HepG2 (cell line): ENCODE data around the gene DFFA. TPM values are rescaled to one million over a fixed set of nuclear protein-coding genes. Genes with fewer than 3 reads are reported as not detected.
A peak's percentile ranks its signal among the peaks of the same experiment; 100 is the strongest.

Experiments
- HNF4G ChIP-seq, 2 experiments: sonication (generic) in 1 of 2; formaldehyde crosslinking in 1 of 2; IDR thresholded peaks; 2 replicates each; pipeline versions ENCODE4 v1.4.0 to v1.6.1; 2011 to 2020; ENCODE audit warnings: borderline replicate concordance in 2 of 2, low read depth in 2 of 2, mild to moderate bottlenecking in 2 of 2, low read length in 1 of 2, missing genetic modification reagents in 1 of 2, moderate library complexity in 1 of 2
- ISL2 ChIP-seq: sonication (generic); formaldehyde crosslinking; IDR thresholded peaks from 2 replicates; pipeline ENCODE4 v1.5.0; 2020; ENCODE audit warnings: missing genetic modification reagents
- JUND ChIP-seq: sonication (generic); formaldehyde crosslinking; IDR thresholded peaks from 2 replicates; pipeline ENCODE4 v1.8.0; 2022; ENCODE audit warnings: mild to moderate bottlenecking, missing genetic modification reagents
- KDM4B ChIP-seq: sonication (generic); formaldehyde crosslinking; IDR thresholded peaks from 2 replicates; pipeline ENCODE4 v1.4.0; 2020; ENCODE audit warnings: missing genetic modification reagents
- KMT2B ChIP-seq: IDR thresholded peaks from 2 replicates; pipeline ENCODE4 v1.6.1; 2016; ENCODE audit warnings: missing genetic modification reagents, missing compliant biosample characterization
- PLRG1 ChIP-seq: fragments of 450-650 bp; conservative IDR thresholded peaks from 2 replicates; pipeline ENCODE4 v1.6.1; 2016
- RAD51 ChIP-seq: fragments of 450-650 bp; IDR thresholded peaks from 2 replicates; pipeline ENCODE4 v1.6.1; 2016; ENCODE audit warnings: borderline replicate concordance
- TBX3 ChIP-seq: fragments of 450-650 bp; IDR thresholded peaks from 2 replicates; pipeline ENCODE4 v1.6.1; 2017; ENCODE audit warnings: antibody characterized with exemption, mild to moderate bottlenecking, inconsistent platforms, borderline replicate concordance
- TCF7 ChIP-seq: sonication (generic); IDR thresholded peaks from 2 replicates; pipeline ENCODE4 v1.6.1; 2016; ENCODE audit warnings: antibody characterized with exemption, low read depth
- polyA plus RNA-seq, 8 experiments: library from polyadenylated mRNA; depleted of rRNA in 3 of 8; stranded (reverse) in 7 of 8; unstranded in 1 of 8; fragments of >200 nt; fragmentation: Illumina TruSeq in 4 of 8; extraction: Trizol in 4 of 8; gene quantifications; 2 replicates each; pipeline versions ENCODE4 v1.2.1 to v1.2.3, GENCODE V29; 2011 to 2016; ENCODE audit warnings: low read depth in 4 of 8, missing spikeins in 1 of 8, mixed read lengths in 1 of 8; ENCODE audit not compliant: insufficient read depth in 1 of 8
- total RNA-seq, 5 experiments: library from RNA; depleted of rRNA; stranded (reverse); fragments of >200 nt; fragmentation: Illumina TruSeq; extraction: Trizol; gene quantifications; 2 replicates each; pipeline ENCODE4 v1.2.3, GENCODE V29; 2016; ENCODE audit warnings: low read depth in 1 of 5
- TF ChIP-seq, protein P1 (sequence below): sonication (generic); formaldehyde crosslinking; IDR thresholded peaks from 2 replicates; pipeline ENCODE4 v1.5.0; 2020; ENCODE audit warnings: mild to moderate bottlenecking, missing genetic modification reagents, borderline replicate concordance
- TF ChIP-seq, protein P2 (sequence below): sonication (generic); formaldehyde crosslinking; IDR thresholded peaks from 2 replicates; pipeline ENCODE4 v1.5.0; 2020; ENCODE audit warnings: missing genetic modification reagents
- TF ChIP-seq, protein P3 (sequence below): sonication (generic); formaldehyde crosslinking; IDR thresholded peaks from 2 replicates; pipeline ENCODE4 v1.5.1; 2020; ENCODE audit warnings: mild to moderate bottlenecking, missing genetic modification reagents, moderate library complexity
- TF ChIP-seq, protein P4 (sequence below): sonication (generic); formaldehyde crosslinking; IDR thresholded peaks from 2 replicates; pipeline ENCODE4 v1.5.0; 2020; ENCODE audit warnings: missing genetic modification reagents
- TF ChIP-seq, protein P5 (sequence below): sonication (generic); formaldehyde crosslinking; IDR thresholded peaks from 2 replicates; pipeline ENCODE4 v1.8.0; 2022; ENCODE audit warnings: missing genetic modification reagents, mild to moderate bottlenecking, inconsistent platforms, borderline replicate concordance

The DFFA gene
- total and polyA plus RNA-seq, 2 of the 13 experiments (the other 11 are each of a cell fraction or from before 2014, with no cell fraction given) = 16.5 to 33.9 TPM

DNA sequence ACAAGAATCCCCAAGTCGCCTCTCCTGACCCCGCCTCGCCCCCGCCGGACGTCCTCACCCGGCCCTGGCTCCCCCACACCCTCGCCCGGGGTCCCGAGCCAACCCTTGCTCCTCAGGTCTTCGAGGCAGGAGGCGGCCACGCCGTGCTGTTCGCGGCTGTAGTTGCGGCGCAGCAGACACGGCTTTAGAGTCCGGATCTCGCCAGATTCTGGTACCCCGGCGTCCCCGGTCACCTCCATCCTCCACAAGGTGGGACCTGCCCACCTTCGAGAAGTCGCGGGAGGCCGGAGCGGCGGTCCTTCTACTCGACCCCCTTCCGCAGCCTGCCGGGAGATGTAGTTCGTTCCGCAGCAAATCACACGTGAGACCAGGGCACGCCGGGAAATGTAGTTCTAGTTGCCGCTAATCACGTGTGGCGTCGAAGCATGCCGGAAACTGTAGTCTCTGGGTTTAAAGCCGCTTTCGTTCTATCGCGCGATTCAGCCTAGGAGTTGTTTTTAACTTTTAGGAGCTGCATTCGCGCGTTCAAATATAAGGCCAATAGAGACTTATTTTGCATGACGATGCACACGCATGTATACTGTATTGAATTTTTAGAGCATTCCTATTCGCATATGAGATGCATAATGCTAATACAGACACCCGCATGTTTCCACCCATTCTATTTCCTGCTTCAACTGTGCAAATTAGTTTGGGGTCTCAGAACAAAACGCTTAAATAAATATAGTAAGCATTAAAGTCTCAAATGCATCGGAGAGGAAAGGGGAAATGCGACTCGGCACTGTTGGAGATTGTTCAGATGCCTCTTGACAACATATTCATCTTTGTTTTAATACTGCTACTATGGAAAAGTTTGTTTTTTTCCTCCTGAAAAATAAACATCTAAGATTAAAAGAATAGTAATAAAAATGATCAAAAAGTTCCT is at the start of gene DFFA (continued):
- TF ChIP-seq, protein P1, sequence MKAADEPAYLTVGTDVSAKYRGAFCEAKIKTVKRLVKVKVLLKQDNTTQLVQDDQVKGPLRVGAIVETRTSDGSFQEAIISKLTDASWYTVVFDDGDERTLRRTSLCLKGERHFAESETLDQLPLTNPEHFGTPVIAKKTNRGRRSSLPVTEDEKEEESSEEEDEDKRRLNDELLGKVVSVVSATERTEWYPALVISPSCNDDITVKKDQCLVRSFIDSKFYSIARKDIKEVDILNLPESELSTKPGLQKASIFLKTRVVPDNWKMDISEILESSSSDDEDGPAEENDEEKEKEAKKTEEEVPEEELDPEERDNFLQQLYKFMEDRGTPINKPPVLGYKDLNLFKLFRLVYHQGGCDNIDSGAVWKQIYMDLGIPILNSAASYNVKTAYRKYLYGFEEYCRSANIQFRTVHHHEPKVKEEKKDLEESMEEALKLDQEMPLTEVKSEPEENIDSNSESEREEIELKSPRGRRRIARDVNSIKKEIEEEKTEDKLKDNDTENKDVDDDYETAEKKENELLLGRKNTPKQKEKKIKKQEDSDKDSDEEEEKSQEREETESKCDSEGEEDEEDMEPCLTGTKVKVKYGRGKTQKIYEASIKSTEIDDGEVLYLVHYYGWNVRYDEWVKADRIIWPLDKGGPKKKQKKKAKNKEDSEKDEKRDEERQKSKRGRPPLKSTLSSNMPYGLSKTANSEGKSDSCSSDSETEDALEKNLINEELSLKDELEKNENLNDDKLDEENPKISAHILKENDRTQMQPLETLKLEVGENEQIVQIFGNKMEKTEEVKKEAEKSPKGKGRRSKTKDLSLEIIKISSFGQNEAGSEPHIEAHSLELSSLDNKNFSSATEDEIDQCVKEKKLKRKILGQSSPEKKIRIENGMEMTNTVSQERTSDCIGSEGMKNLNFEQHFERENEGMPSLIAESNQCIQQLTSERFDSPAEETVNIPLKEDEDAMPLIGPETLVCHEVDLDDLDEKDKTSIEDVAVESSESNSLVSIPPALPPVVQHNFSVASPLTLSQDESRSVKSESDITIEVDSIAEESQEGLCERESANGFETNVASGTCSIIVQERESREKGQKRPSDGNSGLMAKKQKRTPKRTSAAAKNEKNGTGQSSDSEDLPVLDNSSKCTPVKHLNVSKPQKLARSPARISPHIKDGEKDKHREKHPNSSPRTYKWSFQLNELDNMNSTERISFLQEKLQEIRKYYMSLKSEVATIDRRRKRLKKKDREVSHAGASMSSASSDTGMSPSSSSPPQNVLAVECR (CRISPR knock-in tag) = peak; percentile 95
- TF ChIP-seq, protein P2, sequence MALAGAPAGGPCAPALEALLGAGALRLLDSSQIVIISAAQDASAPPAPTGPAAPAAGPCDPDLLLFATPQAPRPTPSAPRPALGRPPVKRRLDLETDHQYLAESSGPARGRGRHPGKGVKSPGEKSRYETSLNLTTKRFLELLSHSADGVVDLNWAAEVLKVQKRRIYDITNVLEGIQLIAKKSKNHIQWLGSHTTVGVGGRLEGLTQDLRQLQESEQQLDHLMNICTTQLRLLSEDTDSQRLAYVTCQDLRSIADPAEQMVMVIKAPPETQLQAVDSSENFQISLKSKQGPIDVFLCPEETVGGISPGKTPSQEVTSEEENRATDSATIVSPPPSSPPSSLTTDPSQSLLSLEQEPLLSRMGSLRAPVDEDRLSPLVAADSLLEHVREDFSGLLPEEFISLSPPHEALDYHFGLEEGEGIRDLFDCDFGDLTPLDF (CRISPR knock-in tag) = peak; percentile 49; the same call in 1 of the 2 replicates
- TF ChIP-seq, protein P3, sequence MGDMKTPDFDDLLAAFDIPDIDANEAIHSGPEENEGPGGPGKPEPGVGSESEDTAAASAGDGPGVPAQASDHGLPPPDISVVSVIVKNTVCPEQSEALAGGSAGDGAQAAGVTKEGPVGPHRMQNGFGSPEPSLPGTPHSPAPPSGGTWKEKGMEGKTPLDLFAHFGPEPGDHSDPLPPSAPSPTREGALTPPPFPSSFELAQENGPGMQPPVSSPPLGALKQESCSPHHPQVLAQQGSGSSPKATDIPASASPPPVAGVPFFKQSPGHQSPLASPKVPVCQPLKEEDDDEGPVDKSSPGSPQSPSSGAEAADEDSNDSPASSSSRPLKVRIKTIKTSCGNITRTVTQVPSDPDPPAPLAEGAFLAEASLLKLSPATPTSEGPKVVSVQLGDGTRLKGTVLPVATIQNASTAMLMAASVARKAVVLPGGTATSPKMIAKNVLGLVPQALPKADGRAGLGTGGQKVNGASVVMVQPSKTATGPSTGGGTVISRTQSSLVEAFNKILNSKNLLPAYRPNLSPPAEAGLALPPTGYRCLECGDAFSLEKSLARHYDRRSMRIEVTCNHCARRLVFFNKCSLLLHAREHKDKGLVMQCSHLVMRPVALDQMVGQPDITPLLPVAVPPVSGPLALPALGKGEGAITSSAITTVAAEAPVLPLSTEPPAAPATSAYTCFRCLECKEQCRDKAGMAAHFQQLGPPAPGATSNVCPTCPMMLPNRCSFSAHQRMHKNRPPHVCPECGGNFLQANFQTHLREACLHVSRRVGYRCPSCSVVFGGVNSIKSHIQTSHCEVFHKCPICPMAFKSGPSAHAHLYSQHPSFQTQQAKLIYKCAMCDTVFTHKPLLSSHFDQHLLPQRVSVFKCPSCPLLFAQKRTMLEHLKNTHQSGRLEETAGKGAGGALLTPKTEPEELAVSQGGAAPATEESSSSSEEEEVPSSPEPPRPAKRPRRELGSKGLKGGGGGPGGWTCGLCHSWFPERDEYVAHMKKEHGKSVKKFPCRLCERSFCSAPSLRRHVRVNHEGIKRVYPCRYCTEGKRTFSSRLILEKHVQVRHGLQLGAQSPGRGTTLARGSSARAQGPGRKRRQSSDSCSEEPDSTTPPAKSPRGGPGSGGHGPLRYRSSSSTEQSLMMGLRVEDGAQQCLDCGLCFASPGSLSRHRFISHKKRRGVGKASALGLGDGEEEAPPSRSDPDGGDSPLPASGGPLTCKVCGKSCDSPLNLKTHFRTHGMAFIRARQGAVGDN (CRISPR knock-in tag) = peak; percentile 97
- TF ChIP-seq, protein P4, sequence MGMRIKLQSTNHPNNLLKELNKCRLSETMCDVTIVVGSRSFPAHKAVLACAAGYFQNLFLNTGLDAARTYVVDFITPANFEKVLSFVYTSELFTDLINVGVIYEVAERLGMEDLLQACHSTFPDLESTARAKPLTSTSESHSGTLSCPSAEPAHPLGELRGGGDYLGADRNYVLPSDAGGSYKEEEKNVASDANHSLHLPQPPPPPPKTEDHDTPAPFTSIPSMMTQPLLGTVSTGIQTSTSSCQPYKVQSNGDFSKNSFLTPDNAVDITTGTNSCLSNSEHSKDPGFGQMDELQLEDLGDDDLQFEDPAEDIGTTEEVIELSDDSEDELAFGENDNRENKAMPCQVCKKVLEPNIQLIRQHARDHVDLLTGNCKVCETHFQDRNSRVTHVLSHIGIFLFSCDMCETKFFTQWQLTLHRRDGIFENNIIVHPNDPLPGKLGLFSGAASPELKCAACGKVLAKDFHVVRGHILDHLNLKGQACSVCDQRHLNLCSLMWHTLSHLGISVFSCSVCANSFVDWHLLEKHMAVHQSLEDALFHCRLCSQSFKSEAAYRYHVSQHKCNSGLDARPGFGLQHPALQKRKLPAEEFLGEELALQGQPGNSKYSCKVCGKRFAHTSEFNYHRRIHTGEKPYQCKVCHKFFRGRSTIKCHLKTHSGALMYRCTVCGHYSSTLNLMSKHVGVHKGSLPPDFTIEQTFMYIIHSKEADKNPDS (CRISPR knock-in tag) = peak; percentile 77; the same call in 1 of the 2 replicates
- peak; percentile 55; the same call in 1 of the 2 replicates for TF ChIP-seq TBX3
- no peak for TF ChIP-seq HNF4G (IDR thresholded peaks at IDR 0.05; ENCODE audit: borderline replicate concordance, low read depth, low read length)
- TF ChIP-seq HNF4G (CRISPR knock-in tag; IDR thresholded peaks at IDR 0.05; ENCODE audit: borderline replicate concordance, low read depth) = no peak
- peak; percentile 65; the same call in 1 of the 2 replicates for TF ChIP-seq ISL2 (CRISPR knock-in tag)
- TF ChIP-seq, protein P5, sequence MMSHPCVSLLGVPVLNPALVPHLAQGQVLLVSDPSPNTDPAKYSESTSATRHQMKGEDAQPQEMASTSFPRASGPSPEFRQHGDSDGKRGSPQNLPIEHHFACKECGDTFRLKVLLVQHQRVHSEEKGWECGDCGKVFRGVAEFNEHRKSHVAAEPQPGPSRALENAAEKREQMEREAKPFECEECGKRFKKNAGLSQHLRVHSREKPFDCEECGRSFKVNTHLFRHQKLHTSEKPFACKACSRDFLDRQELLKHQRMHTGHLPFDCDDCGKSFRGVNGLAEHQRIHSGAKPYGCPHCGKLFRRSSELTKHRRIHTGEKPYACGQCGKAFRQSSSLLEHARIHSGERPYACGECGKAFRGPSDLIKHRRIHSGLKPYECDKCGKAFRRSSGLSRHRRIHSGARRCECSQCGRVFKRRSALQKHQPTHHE (CRISPR knock-in tag) = no peak
- no peak for TF ChIP-seq PLRG1
- TF ChIP-seq KDM4B (CRISPR knock-in tag) = peak; percentile 80; the same call in 1 of the 2 replicates
- peak; percentile 12; the same call in 1 of the 2 replicates for TF ChIP-seq JUND (CRISPR knock-in tag)
- peak; percentile 92 for TF ChIP-seq RAD51
- no peak for TF ChIP-seq TCF7
- TF ChIP-seq KMT2B (CRISPR knock-in tag) = peak; percentile 97
